Loucy (cell line): Measurements from ENCODE around the gene GRIA3.

Experiments
- H2AFZ ChIP-seq: fragments of 200-600 bp; sonication (generic); 2 replicates; pipeline ENCODE4 v1.6.0; 2016; ENCODE audit warnings: antibody characterized with exemption, mild to moderate bottlenecking, low read length, moderate library complexity
- H3F3A ChIP-seq: fragments of 200-600 bp; 2 replicates; pipeline ENCODE4 v1.6.0; 2016; ENCODE audit warnings: antibody characterized with exemption, low read depth, mild to moderate bottlenecking
- H3K27me3 ChIP-seq: fragments of 200-600 bp; sonication (generic); 2 replicates; pipeline ENCODE4 v1.6.1; 2014; ENCODE audit warnings: low read length, mild to moderate bottlenecking; ENCODE audit not compliant: insufficient read depth, poor library complexity, severe bottlenecking
- H3K36me3 ChIP-seq: fragments of 200-600 bp; sonication (generic); 2 replicates; pipeline ENCODE4 v1.6.1; 2016; ENCODE audit warnings: low read length; ENCODE audit not compliant: insufficient read depth
- H3K4me1 ChIP-seq: fragments of 200-600 bp; sonication (generic); 2 replicates; pipeline ENCODE4 v1.5.1; 2014; ENCODE audit warnings: low read length, mild to moderate bottlenecking; ENCODE audit not compliant: insufficient read depth, poor library complexity, severe bottlenecking
- H3K4me2 ChIP-seq: fragments of 200-600 bp; sonication (generic); 2 replicates; pipeline ENCODE4 v1.6.0; 2014; ENCODE audit warnings: antibody characterized with exemption, low read length, low read depth, mild to moderate bottlenecking; ENCODE audit not compliant: poor library complexity, severe bottlenecking
- H3K4me3 ChIP-seq: fragments of 200-600 bp; sonication (generic); 2 replicates; pipeline ENCODE4 v1.5.1; 2014; ENCODE audit warnings: low read length, mild to moderate bottlenecking, mixed read lengths; ENCODE audit not compliant: poor library complexity, severe bottlenecking
- H3K79me2 ChIP-seq: fragments of 200-600 bp; sonication (generic); 2 replicates; pipeline ENCODE4 v1.6.1; 2014; ENCODE audit warnings: low read length; ENCODE audit not compliant: insufficient read depth
- H3K9ac ChIP-seq: fragments of 200-600 bp; sonication (generic); 2 replicates; pipeline ENCODE4 v1.6.0; 2014; ENCODE audit warnings: mild to moderate bottlenecking, low read depth, low read length, moderate library complexity; ENCODE audit not compliant: poor library complexity, severe bottlenecking
- H3K9me2 ChIP-seq: fragments of 200-600 bp; sonication (generic); replicated peaks from 2 replicates; pipeline ENCODE4 v1.6.1; 2016; ENCODE audit warnings: low read depth, low read length, mixed read lengths
- H3K9me3 ChIP-seq: fragments of 200-600 bp; sonication (generic); 2 replicates; pipeline ENCODE4 v1.6.1; 2014; ENCODE audit warnings: mild to moderate bottlenecking, antibody characterized with exemption, low read length, low read depth; ENCODE audit not compliant: insufficient read depth
- H4K20me1 ChIP-seq: fragments of 200-600 bp; sonication (generic); 2 replicates; pipeline ENCODE4 v1.6.0; 2014; ENCODE audit warnings: antibody characterized with exemption, low read length, mild to moderate bottlenecking; ENCODE audit not compliant: insufficient read depth, poor library complexity, severe bottlenecking
- CTCF ChIP-seq: fragments of 200-600 bp; sonication (generic); conservative IDR thresholded peaks from 2 replicates; pipeline ENCODE4 v1.5.1; 2014; ENCODE audit warnings: mild to moderate bottlenecking, antibody characterized with exemption, low read length
- EZH2phosphoT487 ChIP-seq: fragments of 200-600 bp; IDR thresholded peaks from 2 replicates; pipeline ENCODE4 v1.6.1; 2018; ENCODE audit warnings: antibody characterized with exemption, mild to moderate bottlenecking, moderate library complexity, borderline replicate concordance

GRIA3 gene

GRCh38 chrX:123350226-123350625, 166.1 kb downstream of the GRIA3 start:
- Histone ChIP-seq H3K9me3 (no peaks in the 10 kb centered on the region), H3K9me2 (no peaks in the 10 kb centered on the region), H2AFZ (no peak overlapping the region), H3K36me3 (no peaks in the 10 kb centered on the region), H3K27me3 (no peaks in the 10 kb centered on the region), H3K4me1 (no peaks in the 10 kb centered on the region), H3K9ac (no peak overlapping the region), H3K4me3 (no peak overlapping the region), H3F3A (no peaks in the 10 kb centered on the region), H4K20me1 (no peaks in the 10 kb centered on the region), H3K79me2 (no peaks in the 10 kb centered on the region), H3K4me2 (no peak overlapping the region)
- no peak for TF ChIP-seq CTCF
- TF ChIP-seq EZH2phosphoT487 = no peak

GRCh38 chrX:123357941-123358340, 173.9 kb downstream of the GRIA3 start:
- no peak for TF ChIP-seq CTCF
- no peak for TF ChIP-seq EZH2phosphoT487
- no peaks in the 10 kb centered on the region for H4K20me1 ChIP-seq
- no peaks in the 10 kb centered on the region for H3K79me2 ChIP-seq
- no peak overlapping the region for H3K9ac ChIP-seq
- no peak overlapping the region for H3K4me3 ChIP-seq
- H3K4me2 ChIP-seq = no peak overlapping the region
- H3K9me2 ChIP-seq = no peaks in the 10 kb centered on the region
- no peaks in the 10 kb centered on the region for H3K36me3 ChIP-seq
- H2AFZ ChIP-seq = no peak overlapping the region
- no peaks in the 10 kb centered on the region for H3K27me3 ChIP-seq
- H3K9me3 ChIP-seq = no peaks in the 10 kb centered on the region
- H3F3A ChIP-seq = no peaks in the 10 kb centered on the region
- H3K4me1 ChIP-seq = no peaks in the 10 kb centered on the region

- no peaks in the 10 kb centered on the region for H3K36me3 ChIP-seq
- H3K4me2 ChIP-seq = no peak overlapping the region
- no peaks in the 10 kb centered on the region for H3K79me2 ChIP-seq
- no peaks in the 10 kb centered on the region for H3K27me3 ChIP-seq
- H4K20me1 ChIP-seq = no peaks in the 10 kb centered on the region
- H3F3A ChIP-seq = no peaks in the 10 kb centered on the region
- no peak overlapping the region for H2AFZ ChIP-seq
- no peak overlapping the region for H3K4me3 ChIP-seq
- H3K9ac ChIP-seq = no peak overlapping the region
- no peaks in the 10 kb centered on the region for H3K9me2 ChIP-seq
- TF ChIP-seq CTCF (no peak), EZH2phosphoT487 (no peak)
- no peaks in the 10 kb centered on the region for H3K9me3 ChIP-seq
- no peaks in the 10 kb centered on the region for H3K4me1 ChIP-seq
These were observed 174.4 kb downstream of the GRIA3 start for GRCh38 chrX:123358457-123358856.
